Mucosa of gallbladder (tissue), 1 donor: ENCODE results near the gene SPDL1. TPM values are rescaled to one million over a fixed set of nuclear protein-coding genes. Genes with fewer than 3 reads are reported as not detected.

Experiments
- DNase-seq: peaks from one replicate; pipeline ENCODE4 v3.0.0-alpha.2; 2020; ENCODE audit warnings: low spot score
- total RNA-seq: library from RNA; stranded (reverse); gene quantifications from one replicate; pipeline ENCODE4 v1.2.1, GENCODE V29; 2021
- donor health status: DM: no; HTN: no; CAD: no.

SPDL1 gene, protein sequence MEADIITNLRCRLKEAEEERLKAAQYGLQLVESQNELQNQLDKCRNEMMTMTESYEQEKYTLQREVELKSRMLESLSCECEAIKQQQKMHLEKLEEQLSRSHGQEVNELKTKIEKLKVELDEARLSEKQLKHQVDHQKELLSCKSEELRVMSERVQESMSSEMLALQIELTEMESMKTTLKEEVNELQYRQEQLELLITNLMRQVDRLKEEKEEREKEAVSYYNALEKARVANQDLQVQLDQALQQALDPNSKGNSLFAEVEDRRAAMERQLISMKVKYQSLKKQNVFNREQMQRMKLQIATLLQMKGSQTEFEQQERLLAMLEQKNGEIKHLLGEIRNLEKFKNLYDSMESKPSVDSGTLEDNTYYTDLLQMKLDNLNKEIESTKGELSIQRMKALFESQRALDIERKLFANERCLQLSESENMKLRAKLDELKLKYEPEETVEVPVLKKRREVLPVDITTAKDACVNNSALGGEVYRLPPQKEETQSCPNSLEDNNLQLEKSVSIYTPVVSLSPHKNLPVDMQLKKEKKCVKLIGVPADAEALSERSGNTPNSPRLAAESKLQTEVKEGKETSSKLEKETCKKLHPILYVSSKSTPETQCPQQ
- 4.6 TPM for total RNA-seq

DNA sequence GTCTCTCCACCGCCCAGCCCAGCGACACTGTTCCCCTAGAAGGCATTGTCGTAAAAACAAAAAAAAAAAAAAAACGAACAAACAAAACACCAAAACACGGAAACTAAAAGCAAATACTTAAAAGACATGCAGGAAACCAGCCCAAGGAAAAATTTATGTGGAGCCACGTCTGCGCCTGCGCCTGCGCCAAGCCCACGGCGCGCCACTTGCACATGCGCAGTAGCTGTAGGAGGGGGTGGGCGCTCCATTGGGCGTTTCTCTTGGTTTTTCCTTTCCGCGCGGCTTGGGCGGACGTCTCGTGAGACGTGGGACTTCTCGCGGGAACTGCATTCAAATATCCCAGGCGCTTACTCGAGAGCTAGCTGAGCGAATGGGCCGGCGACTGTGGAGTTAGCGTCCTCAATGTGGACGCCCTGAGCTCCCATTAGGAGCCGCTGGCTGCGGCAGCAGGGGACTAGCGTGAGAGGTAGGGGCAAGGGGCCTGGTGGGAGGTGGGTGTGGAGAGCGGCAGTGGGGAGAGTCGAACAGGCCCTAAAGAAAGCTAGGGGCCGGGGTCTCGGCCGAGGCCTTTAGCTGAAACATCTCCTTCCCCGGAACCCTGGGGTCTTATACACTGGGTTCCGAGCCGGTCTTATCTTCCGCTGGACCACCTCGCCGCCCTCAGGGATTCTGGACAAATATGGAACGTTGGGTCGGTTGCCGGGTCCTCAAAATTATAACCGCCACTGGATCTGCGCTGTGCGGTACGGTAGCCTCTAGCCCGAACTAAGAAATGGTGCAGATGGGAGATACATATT, at the start of gene SPDL1:
Gene SPDL1 (plus strand): TSS at position 350 of the 797 bp plus-strand sequence. CDS start 4,644 bp downstream, outside the sequence.
- DNase-seq = peak; percentile 98

DNA sequence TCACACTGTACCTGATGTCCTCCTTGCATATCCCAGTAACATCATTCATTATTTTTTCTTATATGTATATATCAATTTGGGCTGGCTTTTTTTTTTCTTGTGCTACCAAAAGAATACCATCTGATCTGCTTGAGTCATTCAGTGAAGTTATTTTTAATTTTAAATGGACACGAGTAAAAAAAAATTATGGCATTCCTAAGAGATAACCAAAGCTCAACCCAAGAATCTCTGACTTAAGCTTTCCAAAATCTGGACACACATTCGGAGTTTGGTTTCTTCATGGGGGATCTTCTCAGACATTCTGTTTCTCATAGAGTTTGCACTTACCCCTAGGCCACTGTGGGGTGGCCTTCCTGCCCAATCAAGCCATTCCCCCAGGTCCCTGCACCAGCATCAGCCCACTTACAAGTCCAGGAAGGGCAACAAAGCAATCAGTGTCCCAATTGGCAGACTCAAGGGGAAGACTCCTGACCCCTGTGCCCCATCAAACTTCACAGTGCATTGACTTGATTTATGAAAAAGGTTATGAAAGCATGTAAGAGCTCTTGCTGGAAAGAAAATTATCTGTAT, 49.2 kb upstream of the SPDL1 start:
- no peak for DNase-seq

DNA sequence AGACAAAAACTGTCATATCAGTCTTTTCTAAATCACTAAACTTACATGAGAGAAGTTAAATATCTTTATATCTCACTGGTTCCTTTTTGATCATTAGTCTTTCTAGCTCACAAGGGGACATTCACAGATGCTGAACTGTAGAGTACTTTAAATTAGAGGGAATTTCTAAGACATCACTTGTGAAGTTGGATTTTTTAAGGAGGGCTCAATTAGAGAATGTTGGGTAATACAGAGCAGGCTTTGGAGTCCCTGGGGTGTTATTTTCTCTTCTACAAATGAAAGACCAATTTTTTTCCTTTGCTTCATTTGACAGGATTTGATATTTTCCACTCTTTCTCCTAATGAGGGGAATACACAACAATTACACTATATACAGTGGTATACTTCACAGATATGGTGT, 48.6 kb upstream of the SPDL1 start:
- no peak for DNase-seq

DNA sequence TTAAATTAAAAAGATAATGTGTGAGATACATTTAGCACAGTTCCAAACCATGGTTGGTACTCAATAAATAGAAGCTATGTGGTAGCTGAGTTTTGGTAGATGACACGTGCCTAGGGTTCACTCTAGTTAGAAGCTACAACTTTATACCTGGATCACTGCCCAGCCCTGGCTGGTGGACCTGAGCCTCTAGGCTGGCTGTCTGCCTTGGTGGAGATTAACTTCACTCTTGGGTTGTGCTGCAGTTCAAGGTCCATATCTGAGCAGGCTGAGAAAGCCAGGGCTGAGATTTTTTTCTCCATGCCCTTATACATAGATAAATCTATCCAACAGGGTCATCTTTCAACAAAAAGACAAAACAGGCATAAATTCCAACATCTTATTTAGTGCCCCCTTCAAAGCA, 44.6 kb upstream of the SPDL1 start:
- DNase-seq = peak; percentile 81

DNA sequence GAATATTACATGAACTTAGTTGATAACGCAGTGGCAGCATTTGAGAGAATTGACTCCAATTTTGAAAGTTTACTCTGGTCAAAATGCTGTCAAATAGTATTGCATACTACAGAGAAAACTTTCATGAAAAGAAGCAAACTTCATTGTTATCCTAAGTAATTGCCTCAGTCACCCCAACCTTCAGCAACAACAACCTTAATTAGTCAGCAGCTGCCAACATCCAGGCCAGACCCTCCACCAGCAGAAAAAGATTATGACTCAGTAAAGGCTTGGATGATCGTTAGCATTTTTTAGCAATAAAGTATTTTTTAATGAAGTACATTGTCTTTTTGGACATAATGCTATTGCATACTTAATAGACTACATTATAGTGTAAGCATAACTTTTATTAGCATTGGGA, 40.8 kb upstream of the SPDL1 start:
- no peak for DNase-seq

DNA sequence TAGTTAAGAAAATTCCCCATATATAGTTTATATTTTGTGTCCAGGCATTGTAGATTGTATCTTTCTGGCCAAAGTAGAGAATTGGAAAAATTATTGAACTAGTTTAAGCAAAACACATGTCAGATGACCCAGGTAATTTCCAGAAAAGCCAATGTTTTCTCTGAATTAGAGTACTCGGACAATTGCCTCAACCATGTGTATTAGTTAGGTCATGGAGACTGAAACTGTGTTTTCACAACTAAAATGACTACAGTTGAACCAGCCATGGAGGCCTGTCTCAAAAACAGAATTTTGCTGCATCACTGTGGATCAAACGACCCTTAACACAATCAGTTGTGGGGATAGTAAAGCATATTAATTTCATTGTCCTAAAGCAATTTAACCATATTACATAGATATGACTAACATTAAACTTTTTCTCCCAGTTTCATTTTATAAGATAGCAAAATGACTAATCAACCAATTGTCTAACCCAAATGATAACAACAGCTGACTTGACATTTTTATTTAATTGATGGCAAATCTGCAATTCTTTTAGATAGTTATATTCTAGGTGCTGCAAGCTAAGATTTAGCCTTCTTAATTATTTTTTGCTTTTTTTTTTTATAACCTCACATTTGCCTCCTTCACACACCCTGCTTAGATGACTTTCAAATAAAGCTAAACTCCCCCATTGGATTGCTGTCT, 39.2 kb upstream of the SPDL1 start:
- no peak for DNase-seq

DNA sequence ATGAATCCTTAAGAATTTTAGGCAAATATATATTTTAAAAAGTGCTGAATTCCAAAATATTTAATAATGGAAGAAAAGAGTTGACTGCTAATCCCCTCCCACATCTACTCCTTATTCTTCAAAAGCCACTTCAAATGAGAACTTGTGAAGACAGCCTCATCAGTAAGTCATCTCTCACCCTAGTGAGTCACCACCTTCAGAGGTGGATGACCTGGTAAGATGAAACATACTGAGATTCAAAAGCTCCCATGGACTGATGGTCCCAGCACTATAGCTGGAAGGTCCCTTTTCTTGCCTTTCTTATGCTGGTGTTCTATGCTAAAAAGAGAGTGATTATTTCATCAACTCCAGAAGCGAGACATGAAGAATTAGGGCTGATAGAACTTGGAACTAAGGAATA, 37.8 kb upstream of the SPDL1 start:
- DNase-seq = no peak

DNA sequence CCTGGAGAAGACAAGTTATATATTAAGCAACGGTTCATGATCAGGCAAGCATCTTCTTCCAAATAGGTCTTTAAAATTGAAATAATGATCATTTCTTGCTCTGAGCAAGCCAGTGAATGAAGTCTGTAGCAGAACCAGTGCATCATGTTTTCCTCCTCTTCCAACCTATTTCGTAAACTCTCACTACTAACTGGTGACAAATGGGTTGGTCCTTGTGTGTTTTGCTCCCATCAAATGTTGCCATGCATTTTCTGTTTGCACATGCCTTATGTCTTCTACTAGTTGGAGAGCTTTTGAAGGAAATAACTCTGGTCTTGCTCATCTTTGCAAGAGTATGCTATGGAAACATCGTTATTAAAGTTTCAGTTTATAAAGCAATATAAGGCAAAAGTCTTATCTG, 37.2 kb upstream of the SPDL1 start:
- no peak for DNase-seq

DNA sequence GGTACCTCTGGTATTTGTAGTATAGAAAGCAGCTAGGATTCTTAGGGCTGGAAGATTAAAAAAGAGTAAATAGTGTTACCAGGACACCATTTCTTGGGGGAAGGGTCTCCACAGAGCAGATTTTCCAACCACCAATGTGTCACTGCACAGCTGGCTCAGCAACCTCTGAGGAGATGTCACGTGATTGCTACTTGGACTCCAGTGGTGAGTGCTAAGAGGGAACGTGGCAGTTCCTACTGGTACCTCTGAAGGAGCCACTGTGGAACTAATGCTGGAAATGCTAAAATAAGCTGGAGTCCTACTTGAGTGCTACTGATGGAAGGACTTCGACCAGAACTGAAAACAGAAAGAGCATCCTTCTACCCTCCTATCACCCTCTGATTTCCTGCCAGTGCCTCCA, 36.1 kb upstream of the SPDL1 start:
- no peak for DNase-seq

DNA sequence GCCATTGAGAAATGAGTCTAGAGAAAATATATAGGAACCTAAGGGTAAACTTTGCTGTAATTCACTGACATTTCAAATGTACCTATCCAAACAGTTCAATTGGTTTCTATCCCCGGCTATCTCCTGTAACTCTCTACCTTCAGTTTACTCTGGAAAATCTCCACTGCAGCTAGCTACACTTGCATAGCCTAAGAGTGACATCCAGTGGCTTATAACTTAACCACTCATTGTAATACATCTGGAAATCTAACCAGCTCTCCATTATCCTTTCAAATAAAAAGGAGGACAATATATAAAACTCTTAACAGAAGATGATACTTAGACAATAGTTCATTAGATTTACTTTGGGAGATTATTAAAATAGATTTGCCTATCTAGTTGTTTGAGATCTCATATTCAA, 35.3 kb upstream of the SPDL1 start:
- no peak for DNase-seq

DNA sequence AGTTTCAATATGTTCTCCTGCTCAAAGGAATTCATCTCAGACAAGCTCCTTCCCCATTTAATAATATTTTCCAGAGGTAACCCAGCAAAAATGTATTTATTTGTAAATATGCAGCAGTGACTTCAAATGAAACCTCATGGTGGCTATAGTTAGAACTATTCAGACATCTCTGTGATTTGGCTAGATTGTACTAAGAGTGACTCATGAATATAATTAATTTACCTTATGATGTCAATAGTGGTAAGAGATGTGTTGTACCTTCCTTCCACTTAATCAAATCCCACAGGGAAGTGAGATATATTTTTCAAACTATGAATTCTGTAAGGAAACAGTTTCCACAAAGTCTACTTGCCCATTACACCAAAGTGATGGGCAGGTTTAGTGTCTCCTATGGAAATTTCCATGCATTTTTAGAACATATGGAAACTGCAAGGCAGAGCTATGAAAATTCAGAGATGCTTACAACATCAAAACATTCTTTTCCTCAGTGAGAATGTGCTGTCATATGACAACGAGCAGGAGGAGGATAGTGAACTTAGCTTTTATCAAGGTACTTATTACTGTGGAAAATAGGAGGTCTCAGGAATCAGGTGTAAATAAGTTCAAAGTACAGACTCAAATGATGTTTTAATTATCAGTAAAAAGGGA, 34.0 kb upstream of the SPDL1 start:
- no peak for DNase-seq

DNA sequence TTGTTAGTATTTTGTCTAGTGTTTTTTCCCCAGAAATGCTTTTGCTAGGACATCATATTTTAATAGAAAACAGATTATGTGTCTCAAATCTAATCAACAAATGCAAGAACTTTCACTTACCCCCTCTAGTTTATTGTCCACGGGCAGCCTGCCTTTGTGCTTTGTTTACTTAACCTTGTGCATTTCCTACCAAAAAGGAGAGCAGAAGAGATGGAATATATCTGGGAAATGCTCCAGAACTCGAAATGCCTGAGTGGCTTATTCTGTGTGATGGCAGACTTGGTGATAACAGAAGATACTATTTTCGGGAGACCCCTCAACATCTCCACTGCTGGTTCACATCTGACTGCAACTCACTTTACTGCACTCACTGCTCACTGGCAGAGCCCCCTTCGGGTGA, 33.3 kb upstream of the SPDL1 start:
- no peak for DNase-seq

DNA sequence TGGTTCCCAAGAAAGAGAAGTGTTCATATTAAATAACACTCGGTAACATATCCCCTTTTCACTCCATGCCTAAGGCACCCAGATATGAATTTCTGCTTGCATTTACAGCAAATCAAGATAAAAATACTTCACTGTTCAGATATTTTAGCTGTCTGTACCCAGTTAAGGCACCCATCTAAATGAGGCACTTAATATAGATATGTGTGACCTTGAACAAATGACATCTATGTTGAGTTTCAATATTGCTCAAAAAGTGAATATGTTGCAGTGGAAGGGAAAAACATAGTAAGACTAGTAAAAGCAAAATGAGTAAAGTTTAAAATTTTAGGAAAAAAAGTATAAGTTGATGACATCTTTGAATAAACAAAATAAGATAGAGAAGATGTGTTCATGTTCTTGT, 32.4 kb upstream of the SPDL1 start:
- no peak for DNase-seq

DNA sequence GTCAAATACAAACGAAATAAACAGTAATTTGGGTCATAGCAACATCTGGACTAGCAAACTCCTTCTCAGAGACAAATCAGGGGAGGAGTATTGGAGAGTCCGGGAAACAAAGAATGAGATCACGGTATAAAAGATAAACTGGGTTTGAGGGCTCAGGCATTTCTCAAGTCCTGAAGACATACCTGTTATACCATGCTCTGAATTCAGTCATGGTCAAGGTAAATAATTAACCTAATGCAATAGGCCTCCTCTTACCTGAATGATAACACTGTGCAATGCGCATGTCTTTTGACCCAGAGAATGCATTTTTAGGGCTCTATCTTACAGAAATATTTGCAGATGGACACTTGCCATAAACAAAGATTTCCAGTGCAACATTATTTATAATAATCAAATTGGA, 31.9 kb upstream of the SPDL1 start:
- no peak for DNase-seq

DNA sequence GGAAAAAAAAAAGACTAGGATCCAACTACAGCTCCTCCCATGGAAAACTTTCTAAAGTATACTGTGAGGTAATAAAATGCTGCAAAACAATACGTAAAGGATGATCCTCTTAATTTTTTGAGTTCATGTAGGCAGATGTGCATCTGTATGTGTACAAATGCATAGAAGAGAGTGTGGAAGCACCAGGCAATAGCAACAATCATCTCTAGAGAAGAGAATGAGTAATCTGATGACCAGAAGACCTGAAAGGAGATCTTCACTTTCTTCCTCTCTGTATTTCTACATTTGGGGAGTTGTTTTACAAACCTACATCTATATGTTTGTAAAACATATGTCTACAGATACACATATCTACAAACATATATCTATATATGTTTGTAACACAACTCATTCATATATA, 29.3 kb upstream of the SPDL1 start:
- DNase-seq = no peak

DNA sequence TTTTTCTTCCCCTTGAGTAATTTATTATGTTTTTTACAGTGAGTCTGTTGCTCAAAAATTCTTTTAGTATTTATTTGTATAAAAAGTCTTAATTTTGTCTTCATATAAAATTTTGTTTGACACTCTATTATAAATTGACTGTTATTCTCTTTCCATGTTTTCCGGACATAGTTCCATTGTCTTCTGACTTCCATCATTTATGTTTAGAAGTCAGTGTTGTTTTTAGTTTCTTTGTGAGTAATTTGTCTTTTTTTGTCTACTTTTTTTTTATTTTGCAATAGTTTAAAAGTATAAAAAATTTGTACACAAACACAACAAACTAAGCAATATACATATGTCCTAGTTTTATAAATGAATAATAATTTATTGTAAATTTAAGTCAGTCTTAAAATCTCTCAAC, 25.7 kb upstream of the SPDL1 start:
- DNase-seq = no peak

DNA sequence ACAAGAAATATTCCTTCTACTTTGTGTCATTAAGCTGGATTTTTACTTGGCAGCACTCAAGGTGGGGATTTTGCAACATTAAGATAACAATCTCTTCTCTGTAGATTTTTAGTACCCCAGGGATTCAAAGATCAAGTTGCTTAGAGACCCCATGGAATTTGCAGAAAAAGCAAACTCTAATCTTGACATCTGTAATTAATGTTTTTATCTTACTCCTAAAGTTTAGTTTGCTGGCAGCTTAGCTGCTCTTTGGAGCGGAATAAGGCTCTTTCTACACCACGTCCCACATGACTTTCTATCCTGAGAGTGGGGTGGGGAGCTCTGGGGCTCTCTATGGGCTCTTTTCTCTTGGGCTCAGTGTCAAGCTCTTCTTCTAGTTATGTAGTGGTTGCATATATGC, 21.7 kb upstream of the SPDL1 start:
- no peak for DNase-seq

DNA sequence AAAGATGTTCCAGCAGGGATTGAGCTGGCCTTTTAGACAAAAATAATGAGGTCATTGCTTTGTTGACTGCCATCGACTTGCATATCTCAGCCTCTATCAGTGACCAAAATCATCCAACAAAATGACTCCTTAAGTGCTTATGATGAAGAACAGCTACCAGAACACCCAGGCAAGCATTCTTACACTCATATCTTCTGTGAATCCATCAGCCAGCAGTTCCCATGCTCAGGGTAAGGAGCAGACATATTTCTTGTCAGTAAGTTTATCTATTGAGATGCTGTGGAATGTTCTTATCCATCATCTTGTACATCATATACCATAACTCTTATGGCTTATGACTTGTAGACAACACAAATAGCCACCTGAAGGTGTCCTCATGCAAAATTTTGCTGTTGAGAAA, 20.2 kb upstream of the SPDL1 start:
- DNase-seq = no peak

DNA sequence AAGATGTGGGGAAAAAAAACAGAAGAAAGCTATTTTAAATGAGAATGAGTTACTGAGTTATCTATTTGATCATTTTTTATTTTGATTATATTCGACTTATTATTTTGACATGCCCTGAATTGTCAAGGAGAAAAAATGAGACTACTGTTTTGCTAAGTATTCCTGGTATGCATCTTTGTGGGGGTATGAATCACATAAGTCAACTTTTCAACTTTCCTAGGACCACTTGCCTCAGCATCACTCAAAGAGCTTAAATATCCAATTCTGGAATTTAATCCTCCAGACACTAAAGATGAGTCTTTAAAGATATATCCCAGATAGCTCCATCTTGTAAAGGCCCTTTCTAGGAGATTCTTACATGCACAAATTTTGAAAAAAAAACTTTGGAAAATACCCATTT, 17.4 kb upstream of the SPDL1 start:
- DNase-seq = no peak

DNA sequence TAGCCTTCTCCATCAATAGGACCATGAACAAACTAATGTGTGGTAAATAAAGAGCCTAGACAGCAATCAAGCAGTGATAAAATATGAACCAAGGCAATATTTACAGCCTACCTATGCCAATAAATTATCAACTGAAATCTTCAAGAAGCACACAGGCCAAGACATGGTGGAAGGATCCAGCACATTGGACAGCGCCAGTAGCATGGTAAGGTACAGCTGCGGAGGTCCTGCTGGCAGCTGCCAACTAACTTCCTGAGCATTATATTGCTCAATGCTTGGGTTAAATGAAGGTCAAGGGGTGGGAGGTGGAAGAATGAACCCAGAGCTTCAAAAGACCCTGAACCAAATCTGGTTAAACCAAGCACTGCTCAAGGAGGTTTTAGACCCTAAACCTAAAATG, 16.5 kb upstream of the SPDL1 start:
- no peak for DNase-seq

DNA sequence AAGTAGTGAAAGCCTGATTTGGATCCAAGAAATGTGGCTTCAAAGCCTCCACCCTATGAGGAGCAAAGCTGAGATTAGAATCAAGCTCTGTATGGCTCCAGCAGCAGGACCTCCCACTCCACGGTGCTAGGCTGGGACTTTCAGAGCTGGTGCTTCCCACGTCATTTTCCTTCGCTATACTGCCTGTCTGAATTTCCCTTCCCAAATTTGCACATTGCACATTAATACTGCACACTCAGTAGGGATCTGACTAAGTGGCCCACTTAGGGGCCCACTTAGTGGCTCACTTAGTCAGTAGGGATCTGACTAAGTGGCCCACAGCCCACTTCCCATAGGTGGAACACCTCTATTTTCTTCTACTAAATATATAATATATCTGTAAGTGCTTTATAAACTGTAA, 14.1 kb upstream of the SPDL1 start:
- no peak for DNase-seq
